Breast epithelium (tissue), 3 donors: Measurements from ENCODE around the gene LHCGR.

Experiments used
- POLR2A ChIP-seq: fragments of 450-650 bp; IDR thresholded peaks from one replicate; pipeline ENCODE4 v1.6.1; 2016; ENCODE audit warnings: antibody characterized with exemption, mild to moderate bottlenecking, moderate library complexity
- POLR2AphosphoS5 ChIP-seq, 3 donors: sonication (generic); formaldehyde crosslinking; IDR thresholded peaks; one replicate each; pipeline ENCODE4 v1.6.1; 2017; ENCODE audit warnings: antibody characterized with exemption in 3 of 3
- TF ChIP-seq, protein P1 (sequence below), 3 donors: fragments of 450-650 bp; IDR thresholded peaks; one replicate each; pipeline ENCODE4 v1.5.1; 2016 to 2017; ENCODE audit warnings: antibody characterized with exemption in 3 of 3, mild to moderate bottlenecking in 3 of 3, moderate library complexity in 3 of 3

DNA sequence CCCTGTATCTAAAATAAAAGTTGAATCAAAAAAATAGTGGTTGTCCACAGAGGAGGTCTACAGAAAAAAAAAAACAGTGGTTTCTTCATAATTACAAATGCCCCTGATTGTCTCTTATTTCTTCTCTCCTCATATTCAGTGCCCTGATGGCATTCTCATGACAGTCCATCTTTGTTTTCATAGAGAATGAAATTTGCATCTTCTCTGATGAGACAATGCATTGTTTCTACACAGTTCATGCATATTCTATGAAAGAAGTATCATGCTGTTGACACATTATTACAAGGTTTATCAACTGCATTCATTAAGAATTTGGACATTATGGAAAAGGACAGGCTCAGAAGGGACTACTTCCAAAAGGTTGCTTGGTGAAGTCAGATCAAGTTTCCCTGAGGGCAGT is 59.5 kb downstream of the LHCGR start:
- TF ChIP-seq POLR2A: no peak
- TF ChIP-seq, protein P1, sequence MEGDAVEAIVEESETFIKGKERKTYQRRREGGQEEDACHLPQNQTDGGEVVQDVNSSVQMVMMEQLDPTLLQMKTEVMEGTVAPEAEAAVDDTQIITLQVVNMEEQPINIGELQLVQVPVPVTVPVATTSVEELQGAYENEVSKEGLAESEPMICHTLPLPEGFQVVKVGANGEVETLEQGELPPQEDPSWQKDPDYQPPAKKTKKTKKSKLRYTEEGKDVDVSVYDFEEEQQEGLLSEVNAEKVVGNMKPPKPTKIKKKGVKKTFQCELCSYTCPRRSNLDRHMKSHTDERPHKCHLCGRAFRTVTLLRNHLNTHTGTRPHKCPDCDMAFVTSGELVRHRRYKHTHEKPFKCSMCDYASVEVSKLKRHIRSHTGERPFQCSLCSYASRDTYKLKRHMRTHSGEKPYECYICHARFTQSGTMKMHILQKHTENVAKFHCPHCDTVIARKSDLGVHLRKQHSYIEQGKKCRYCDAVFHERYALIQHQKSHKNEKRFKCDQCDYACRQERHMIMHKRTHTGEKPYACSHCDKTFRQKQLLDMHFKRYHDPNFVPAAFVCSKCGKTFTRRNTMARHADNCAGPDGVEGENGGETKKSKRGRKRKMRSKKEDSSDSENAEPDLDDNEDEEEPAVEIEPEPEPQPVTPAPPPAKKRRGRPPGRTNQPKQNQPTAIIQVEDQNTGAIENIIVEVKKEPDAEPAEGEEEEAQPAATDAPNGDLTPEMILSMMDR (IDR thresholded peaks at IDR 0.05): no peak
- TF ChIP-seq POLR2AphosphoS5 (IDR thresholded peaks at IDR 0.05): no peak
